Astrocyte of the spinal cord (primary cell): ENCODE data around the gene CXCL6.

Experiments
- DNase-seq: peaks from one replicate; pipeline ENCODE4 v3.0.0; 2011; ENCODE audit warnings: low read depth, low spot score
- H3K4me3 ChIP-seq: 2 replicates; pipeline ENCODE4 v1.5.1; 2011; ENCODE audit warnings: low read depth, mild to moderate bottlenecking, low read length, moderate library complexity
- CTCF ChIP-seq: IDR thresholded peaks from 2 replicates; pipeline ENCODE4 v1.5.1; 2012; ENCODE audit warnings: low read depth, mild to moderate bottlenecking, low read length, inconsistent platforms
- in situ Hi-C: cut with HindIII; loops from 2 replicates; pipeline ENCODE4 v1.10.0; 2017; ENCODE audit warnings: low sequenced_read_pairs

CXCL6 gene

GRCh38 chr4:73836373-73837279 lies at the start of gene CXCL6:
Gene CXCL6, plus strand, starts transcription at chr4:73836678. Its CDS starts 73 bp downstream, at chr4:73836751.
- DNase-seq: peak; percentile 38
- H3K4me3 ChIP-seq: peak within 1 kb of the TSS; percentile 42
- in situ Hi-C loops: no loop called here
- TF ChIP-seq CTCF: no peak

- in situ Hi-C loops: no loop called here
- DNase-seq: no peak
- H3K4me3 ChIP-seq: no peak overlapping the region
- TF ChIP-seq CTCF: no peak
Measured at GRCh38 chr4:73788411-73788810, 48.1 kb upstream of the CXCL6 start.

GRCh38 chr4:73798842-73799241 lies 37.6 kb upstream of the CXCL6 start:
- TF ChIP-seq CTCF: no peak
- DNase-seq: no peak
- H3K4me3 ChIP-seq: no peak overlapping the region
- in situ Hi-C loops: no loop called here

GRCh38 chr4:73800206-73800605 lies 36.3 kb upstream of the CXCL6 start:
- in situ Hi-C loops: no loop called here
- TF ChIP-seq CTCF: no peak
- no peak overlapping the region for H3K4me3 ChIP-seq
- no peak for DNase-seq

- no peak overlapping the region for H3K4me3 ChIP-seq
- TF ChIP-seq CTCF: no peak
- in situ Hi-C loops: no loop called here
- DNase-seq: no peak
Measured at GRCh38 chr4:73801692-73802091, 34.8 kb upstream of the CXCL6 start.

GRCh38 chr4:73803213-73803612 lies 33.3 kb upstream of the CXCL6 start:
- no peak overlapping the region for H3K4me3 ChIP-seq

More at GRCh38 chr4:73803213-73803612, 33.3 kb upstream of the CXCL6 start:
- in situ Hi-C loops: no loop called here
- no peak for TF ChIP-seq CTCF
- peak; percentile 5 for DNase-seq
